HepG2 (cell line): ENCODE data around the gene PSMD1. TPM values are rescaled to one million over a fixed set of nuclear protein-coding genes. Genes with fewer than 3 reads are reported as not detected.

ENCODE experiments used
- E2F5 ChIP-seq: sonication (generic); formaldehyde crosslinking; conservative IDR thresholded peaks from 2 replicates; pipeline ENCODE4 v1.4.0; 2020; ENCODE audit warnings: missing genetic modification reagents
- GFI1 ChIP-seq: sonication (generic); formaldehyde crosslinking; IDR thresholded peaks from 2 replicates; pipeline ENCODE4 v1.5.0; 2020; ENCODE audit warnings: missing genetic modification reagents, mild to moderate bottlenecking, borderline replicate concordance
- MNT ChIP-seq: fragments of 450-650 bp; IDR thresholded peaks from 2 replicates; pipeline ENCODE4 v1.6.1; 2016
- NCOA2 ChIP-seq: sonication (generic); formaldehyde crosslinking; IDR thresholded peaks from 2 replicates; pipeline ENCODE4 v1.8.0; 2022; ENCODE audit warnings: inconsistent platforms
- NFRKB ChIP-seq: fragments of 450-650 bp; IDR thresholded peaks from 2 replicates; pipeline ENCODE4 v1.6.1; 2017
- NKX3-1 ChIP-seq: sonication (generic); formaldehyde crosslinking; IDR thresholded peaks from 2 replicates; pipeline ENCODE4 v1.5.0; 2020; ENCODE audit warnings: missing genetic modification reagents
- U2AF2 ChIP-seq: fragments of 200-400 bp; formaldehyde crosslinking; IDR thresholded peaks from 2 replicates; pipeline ENCODE4 v1.6.1; 2017; ENCODE audit warnings: low read depth, mild to moderate bottlenecking, low read length
- ZBTB8A ChIP-seq: sonication (generic); formaldehyde crosslinking; IDR thresholded peaks from 2 replicates; pipeline ENCODE4 v1.4.0; 2020; ENCODE audit warnings: mild to moderate bottlenecking, low read depth, missing genetic modification reagents, borderline replicate concordance
- ZNF282 ChIP-seq: fragments of 450-650 bp; IDR thresholded peaks from 2 replicates; pipeline ENCODE4 v1.6.1; 2018; ENCODE audit not compliant: partially characterized antibody
- ZNF589 ChIP-seq: sonication (generic); formaldehyde crosslinking; conservative IDR thresholded peaks from 2 replicates; pipeline ENCODE4 v1.8.0; 2022; ENCODE audit warnings: mild to moderate bottlenecking, moderate library complexity, missing genetic modification reagents
- ZNF782 ChIP-seq: sonication (generic); formaldehyde crosslinking; IDR thresholded peaks from 2 replicates; pipeline ENCODE4 v1.4.0; 2020; ENCODE audit warnings: missing genetic modification reagents, mild to moderate bottlenecking, borderline replicate concordance
- polyA plus RNA-seq, 8 experiments: library from polyadenylated mRNA; depleted of rRNA in 3 of 8; stranded (reverse) in 7 of 8; unstranded in 1 of 8; fragments of >200 nt; fragmentation: Illumina TruSeq in 4 of 8; extraction: Trizol in 4 of 8; gene quantifications; 2 replicates each; pipeline versions ENCODE4 v1.2.1 to v1.2.3, GENCODE V29; 2011 to 2016; ENCODE audit warnings: low read depth in 4 of 8, missing spikeins in 1 of 8, mixed read lengths in 1 of 8; ENCODE audit not compliant: insufficient read depth in 1 of 8
- total RNA-seq, 5 experiments: library from RNA; depleted of rRNA; stranded (reverse); fragments of >200 nt; fragmentation: Illumina TruSeq; extraction: Trizol; gene quantifications; 2 replicates each; pipeline ENCODE4 v1.2.3, GENCODE V29; 2016; ENCODE audit warnings: low read depth in 1 of 5
- TF ChIP-seq, protein P1 (sequence below): sonication (generic); formaldehyde crosslinking; IDR thresholded peaks from 2 replicates; pipeline ENCODE4 v1.5.1; 2020; ENCODE audit warnings: missing genetic modification reagents, mild to moderate bottlenecking, borderline replicate concordance
- TF ChIP-seq, protein P2 (sequence below): sonication (generic); formaldehyde crosslinking; IDR thresholded peaks from 2 replicates; pipeline ENCODE4 v1.4.0; 2020; ENCODE audit warnings: low read depth, mild to moderate bottlenecking, missing genetic modification reagents
- TF ChIP-seq, protein P3 (sequence below): sonication (generic); formaldehyde crosslinking; IDR thresholded peaks from 2 replicates; pipeline ENCODE4 v1.4.0; 2020; ENCODE audit warnings: missing genetic modification reagents, borderline replicate concordance
- TF ChIP-seq, protein P4 (sequence below): sonication (generic); formaldehyde crosslinking; IDR thresholded peaks from 2 replicates; pipeline ENCODE4 v1.4.0; 2020; ENCODE audit warnings: missing genetic modification reagents, borderline replicate concordance

PSMD1 gene
- total and polyA plus RNA-seq, 2 of the 13 experiments (the other 11 are each of a cell fraction or from before 2014, with no cell fraction given): 136 to 191 TPM

DNA sequence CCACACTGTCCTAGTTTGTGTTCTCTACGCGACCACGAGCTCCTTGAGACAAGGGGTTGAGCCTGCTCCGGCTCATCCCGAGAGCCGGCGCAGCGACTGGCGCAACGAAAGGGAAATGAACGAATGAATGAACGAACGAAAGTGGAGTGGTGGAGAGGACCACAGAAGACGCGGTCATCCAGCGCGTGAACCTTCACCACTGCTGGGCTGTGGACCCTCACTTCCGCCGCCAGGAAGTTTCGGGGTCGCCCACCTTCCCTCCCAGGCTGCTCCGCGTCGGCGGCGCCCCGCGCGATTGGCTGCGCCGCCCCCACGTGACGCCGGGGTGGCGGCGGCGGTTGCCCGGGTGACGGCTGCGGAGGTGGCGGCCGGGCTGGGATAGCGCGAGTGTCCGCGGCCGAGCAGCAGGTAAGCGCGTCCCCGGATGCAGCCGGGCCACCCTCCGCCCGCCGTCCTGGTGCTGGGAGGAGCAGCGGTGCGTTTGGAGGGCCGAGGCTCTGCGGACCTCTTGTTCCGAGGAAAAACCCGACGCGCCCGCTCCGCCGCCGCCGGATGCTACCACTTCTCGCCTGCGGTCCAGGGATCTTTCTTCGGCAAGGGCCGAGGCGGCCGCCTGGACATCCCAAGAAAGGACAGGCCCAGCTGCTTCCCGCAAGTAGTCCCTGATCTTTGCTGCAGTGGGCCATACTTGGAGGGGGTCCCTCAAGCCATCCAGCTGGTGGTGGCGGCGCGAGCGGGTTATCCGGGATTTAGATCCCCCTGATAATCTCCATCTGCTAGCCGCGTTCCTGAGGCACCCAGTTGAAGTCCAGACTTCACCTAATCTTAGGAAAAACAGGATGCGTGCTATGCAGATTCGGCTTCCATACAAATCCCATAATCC, 141.9 kb downstream of the PSMD1 start, which contains the start of gene ARMC9 (continued):
- TF ChIP-seq E2F5 (CRISPR knock-in tag) (0 out of 2 replicates have a peak, but pooled peaks have one; percentile 31), NFRKB (no peak), ZBTB8A (CRISPR knock-in tag) (no peak), ZNF282 (no peak), NKX3-1 (CRISPR knock-in tag) (peak; percentile 76; the same call in 1 of the 2 replicates), MNT (no peak), NCOA2 (no peak), U2AF2 (peak; percentile 77; the same call in 1 of the 2 replicates), ZNF782 (CRISPR knock-in tag) (peak; percentile 94; the same call in 1 of the 2 replicates), GFI1 (CRISPR knock-in tag) (no peak), ZNF589 (no peak)
- TF ChIP-seq, protein P1, sequence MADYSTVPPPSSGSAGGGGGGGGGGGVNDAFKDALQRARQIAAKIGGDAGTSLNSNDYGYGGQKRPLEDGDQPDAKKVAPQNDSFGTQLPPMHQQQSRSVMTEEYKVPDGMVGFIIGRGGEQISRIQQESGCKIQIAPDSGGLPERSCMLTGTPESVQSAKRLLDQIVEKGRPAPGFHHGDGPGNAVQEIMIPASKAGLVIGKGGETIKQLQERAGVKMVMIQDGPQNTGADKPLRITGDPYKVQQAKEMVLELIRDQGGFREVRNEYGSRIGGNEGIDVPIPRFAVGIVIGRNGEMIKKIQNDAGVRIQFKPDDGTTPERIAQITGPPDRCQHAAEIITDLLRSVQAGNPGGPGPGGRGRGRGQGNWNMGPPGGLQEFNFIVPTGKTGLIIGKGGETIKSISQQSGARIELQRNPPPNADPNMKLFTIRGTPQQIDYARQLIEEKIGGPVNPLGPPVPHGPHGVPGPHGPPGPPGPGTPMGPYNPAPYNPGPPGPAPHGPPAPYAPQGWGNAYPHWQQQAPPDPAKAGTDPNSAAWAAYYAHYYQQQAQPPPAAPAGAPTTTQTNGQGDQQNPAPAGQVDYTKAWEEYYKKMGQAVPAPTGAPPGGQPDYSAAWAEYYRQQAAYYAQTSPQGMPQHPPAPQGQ (CRISPR knock-in tag): peak; percentile 92; the same call in 1 of the 2 replicates
- TF ChIP-seq, protein P2, sequence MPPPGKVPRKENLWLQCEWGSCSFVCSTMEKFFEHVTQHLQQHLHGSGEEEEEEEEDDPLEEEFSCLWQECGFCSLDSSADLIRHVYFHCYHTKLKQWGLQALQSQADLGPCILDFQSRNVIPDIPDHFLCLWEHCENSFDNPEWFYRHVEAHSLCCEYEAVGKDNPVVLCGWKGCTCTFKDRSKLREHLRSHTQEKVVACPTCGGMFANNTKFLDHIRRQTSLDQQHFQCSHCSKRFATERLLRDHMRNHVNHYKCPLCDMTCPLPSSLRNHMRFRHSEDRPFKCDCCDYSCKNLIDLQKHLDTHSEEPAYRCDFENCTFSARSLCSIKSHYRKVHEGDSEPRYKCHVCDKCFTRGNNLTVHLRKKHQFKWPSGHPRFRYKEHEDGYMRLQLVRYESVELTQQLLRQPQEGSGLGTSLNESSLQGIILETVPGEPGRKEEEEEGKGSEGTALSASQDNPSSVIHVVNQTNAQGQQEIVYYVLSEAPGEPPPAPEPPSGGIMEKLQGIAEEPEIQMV (CRISPR knock-in tag): peak; percentile 83; the same call in 1 of the 2 replicates
- TF ChIP-seq, protein P3, sequence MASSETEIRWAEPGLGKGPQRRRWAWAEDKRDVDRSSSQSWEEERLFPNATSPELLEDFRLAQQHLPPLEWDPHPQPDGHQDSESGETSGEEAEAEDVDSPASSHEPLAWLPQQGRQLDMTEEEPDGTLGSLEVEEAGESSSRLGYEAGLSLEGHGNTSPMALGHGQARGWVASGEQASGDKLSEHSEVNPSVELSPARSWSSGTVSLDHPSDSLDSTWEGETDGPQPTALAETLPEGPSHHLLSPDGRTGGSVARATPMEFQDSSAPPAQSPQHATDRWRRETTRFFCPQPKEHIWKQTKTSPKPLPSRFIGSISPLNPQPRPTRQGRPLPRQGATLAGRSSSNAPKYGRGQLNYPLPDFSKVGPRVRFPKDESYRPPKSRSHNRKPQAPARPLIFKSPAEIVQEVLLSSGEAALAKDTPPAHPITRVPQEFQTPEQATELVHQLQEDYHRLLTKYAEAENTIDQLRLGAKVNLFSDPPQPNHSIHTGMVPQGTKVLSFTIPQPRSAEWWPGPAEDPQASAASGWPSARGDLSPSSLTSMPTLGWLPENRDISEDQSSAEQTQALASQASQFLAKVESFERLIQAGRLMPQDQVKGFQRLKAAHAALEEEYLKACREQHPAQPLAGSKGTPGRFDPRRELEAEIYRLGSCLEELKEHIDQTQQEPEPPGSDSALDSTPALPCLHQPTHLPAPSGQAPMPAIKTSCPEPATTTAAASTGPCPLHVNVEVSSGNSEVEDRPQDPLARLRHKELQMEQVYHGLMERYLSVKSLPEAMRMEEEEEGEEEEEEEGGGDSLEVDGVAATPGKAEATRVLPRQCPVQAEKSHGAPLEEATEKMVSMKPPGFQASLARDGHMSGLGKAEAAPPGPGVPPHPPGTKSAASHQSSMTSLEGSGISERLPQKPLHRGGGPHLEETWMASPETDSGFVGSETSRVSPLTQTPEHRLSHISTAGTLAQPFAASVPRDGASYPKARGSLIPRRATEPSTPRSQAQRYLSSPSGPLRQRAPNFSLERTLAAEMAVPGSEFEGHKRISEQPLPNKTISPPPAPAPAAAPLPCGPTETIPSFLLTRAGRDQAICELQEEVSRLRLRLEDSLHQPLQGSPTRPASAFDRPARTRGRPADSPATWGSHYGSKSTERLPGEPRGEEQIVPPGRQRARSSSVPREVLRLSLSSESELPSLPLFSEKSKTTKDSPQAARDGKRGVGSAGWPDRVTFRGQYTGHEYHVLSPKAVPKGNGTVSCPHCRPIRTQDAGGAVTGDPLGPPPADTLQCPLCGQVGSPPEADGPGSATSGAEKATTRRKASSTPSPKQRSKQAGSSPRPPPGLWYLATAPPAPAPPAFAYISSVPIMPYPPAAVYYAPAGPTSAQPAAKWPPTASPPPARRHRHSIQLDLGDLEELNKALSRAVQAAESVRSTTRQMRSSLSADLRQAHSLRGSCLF (CRISPR knock-in tag): 0 out of 2 replicates have a peak, but pooled peaks have one; percentile 52
- TF ChIP-seq, protein P4, sequence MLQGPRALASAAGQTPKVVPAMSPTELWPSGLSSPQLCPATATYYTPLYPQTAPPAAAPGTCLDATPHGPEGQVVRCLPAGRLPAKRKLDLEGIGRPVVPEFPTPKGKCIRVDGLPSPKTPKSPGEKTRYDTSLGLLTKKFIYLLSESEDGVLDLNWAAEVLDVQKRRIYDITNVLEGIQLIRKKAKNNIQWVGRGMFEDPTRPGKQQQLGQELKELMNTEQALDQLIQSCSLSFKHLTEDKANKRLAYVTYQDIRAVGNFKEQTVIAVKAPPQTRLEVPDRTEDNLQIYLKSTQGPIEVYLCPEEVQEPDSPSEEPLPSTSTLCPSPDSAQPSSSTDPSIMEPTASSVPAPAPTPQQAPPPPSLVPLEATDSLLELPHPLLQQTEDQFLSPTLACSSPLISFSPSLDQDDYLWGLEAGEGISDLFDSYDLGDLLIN: peak; percentile 69; the same call in 1 of the 2 replicates
